Measurements from ENCODE around the gene INPP5A.
"Not testable (repeated sequence)": the region's sequence is repeated elsewhere in the genome, so short reads cannot be mapped to it uniquely, and the experiment has no call there.

The INPP5A gene

DNA sequence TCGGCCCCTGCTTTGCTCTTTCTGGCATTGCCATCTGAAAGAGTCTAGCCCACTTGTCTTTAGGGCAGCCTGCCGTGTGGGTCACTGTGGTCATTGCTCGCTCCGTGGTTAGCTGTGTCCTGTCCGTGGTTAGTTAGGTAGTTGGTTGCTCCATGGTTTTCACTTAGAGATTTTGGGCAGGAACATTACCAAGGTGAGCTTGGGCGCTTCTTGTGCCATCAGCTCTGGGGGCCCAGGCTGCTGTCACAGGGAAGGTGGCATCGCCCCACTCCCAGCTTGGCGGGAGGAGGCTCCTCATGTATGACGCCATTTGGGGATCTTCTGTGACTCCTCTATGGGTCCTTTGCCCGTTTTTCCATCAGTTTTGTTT, 53.1 kb downstream of the INPP5A start:
- in situ Hi-C loops (cut with HindIII; ENCODE audit: low sequenced_read_pairs): no loop called here

DNA sequence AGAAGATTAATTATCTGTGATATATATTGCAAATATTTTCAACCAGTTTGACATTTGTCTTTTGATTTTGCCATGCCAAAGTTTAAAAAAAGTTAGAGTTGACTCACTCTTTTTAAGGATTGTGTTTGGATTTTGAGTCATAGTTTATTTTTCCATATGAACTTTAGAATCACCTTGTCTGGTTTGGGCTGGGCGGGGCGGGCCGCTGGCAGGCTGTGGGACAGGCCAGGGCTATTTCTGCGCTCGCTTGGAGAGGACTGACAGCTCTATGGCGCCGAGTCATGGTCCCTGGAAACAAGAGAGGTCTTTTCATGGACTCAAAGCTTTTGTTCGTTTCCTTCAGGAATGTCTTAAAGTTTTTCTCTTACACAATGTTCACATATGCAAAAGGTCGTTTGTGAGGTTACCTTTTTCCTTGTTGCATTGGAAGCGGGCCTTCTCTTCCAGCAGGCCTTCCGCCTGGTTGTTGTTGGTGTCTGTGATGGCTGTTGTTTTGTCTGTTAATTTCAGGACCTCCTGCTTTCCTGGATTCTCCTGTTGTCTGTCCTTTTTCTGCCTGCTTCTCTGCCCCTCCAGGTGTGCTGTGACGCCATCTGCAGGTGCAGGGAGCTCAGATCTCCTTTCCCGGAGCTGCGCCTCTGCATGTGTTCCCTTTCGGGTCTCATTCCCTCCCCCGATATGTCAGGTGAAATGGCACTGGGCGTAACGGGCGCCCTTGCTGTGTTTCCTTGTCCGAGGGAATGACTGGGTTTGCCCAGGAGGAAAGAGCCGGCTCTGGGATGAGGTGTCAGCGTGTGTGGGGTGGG, 53.8 kb downstream of the INPP5A start:
- in situ Hi-C loops (cut with HindIII; ENCODE audit: low sequenced_read_pairs): no loop called here

DNA sequence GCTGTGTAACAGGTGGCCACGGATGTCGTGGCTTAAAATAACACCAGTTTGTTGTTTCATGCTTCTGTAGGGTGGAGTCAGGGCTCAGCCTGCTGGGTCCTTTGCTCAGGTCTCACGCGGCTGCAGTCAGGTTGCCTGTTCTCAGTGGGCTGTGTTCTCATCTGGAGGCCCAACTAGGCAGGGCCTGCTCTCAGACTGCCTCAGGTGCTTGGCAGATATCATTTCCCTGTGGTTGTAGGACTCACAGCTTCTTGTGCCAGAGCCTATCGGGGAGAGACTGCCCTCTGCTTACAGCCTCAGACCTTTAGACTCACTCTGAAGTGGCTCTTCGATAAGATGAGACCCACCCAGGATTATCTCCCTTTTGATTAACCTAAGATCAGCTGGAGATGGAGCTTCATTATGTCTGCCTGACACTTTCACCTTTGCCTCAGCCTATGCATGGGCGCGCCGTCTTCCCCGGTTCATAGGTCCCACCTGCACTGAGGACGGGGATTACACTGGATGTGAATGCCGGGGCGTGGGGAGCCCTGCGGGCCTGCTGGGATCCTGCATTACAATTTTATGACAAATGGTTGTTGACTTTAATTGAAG, 55.3 kb downstream of the INPP5A start:
- in situ Hi-C loops (cut with HindIII; ENCODE audit: low sequenced_read_pairs): no loop called here

DNA sequence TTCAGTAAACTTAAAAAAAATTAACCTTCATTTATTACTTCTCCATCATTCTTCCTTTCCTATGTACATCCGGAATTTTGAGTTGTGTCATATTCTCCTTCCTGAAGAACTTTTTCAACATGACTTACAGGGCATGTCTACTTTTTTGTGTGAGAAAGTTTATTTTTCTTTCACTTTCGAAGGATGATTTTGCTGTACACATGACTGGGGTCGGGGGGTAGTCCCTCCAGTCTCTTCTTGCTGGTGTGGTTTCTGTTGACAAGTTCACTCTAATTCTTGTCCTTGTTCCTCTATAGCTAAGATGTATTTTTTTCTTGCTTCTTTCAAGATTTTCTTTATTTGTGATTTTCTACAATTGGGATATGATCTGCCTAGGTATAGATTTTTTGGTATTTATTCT, 55.8 kb downstream of the INPP5A start:
- in situ Hi-C loops (cut with HindIII; ENCODE audit: low sequenced_read_pairs): no loop called here

DNA sequence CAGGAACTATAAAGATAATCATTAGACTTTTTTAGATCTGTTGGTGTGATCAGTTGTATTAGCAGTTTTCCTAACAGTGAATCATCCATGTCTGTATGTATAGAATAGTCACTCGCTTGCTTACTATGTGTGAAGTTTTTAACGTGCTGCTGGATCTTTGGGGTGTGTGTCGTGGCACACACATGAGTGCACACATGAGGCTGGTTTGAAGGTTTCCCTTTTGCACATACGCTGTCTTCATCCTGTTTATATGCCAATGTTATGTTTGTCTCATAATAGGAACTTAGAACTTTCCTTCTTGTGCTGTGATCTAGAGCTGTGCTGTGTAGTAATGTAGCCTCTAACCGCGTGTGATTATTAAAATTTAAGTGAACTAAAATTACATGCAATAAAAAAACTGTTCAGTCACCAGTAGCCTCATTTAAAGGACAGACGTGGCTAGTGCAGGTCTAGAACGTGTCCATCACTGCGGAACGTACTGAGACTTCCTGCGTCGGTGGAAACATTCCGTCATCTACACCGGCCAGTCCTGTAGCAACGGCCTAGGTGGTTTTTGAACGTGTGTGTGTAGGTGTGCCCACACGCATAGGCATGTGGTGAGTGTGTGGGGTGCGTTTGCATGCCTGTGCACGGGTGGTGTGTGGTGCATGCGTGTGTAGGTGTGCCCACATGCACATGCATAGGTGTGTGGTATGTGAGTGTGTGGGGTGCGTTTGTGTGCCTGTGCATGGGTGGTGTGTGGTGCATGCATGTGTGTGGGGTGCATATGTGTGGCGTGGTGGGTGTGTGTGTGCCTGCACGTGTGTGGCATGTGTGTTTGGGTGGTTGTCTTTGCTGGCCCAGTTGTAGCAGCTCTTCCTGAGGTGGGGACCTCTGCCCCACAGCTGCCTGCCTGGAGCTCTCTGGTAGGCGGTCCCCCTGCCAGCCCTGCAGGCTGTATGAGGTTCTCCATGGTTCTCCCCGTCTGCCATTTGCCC, 56.6 kb downstream of the INPP5A start:
- in situ Hi-C loops (cut with HindIII; ENCODE audit: low sequenced_read_pairs): no loop called here

DNA sequence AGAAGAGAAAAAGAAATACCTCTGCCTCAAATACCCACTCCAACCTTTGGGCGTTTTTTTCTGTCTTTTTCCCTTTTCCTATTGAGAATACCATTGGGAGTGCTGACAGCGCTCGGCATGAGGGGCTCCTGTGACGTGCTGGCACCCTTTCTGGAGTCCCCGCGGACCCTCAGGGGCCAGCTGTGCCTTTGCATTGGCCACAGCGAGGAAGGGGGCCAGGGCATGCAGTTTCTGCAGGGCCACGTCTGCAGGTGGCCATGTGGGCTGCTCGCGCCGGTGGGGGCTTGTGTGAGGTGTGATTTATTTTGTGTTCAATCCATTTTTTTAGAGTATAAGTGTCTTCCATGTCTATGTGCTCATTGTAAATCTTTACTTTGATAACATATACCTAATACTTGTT, 57.4 kb downstream of the INPP5A start:
- in situ Hi-C loops (cut with HindIII; ENCODE audit: low sequenced_read_pairs): no loop called here

DNA sequence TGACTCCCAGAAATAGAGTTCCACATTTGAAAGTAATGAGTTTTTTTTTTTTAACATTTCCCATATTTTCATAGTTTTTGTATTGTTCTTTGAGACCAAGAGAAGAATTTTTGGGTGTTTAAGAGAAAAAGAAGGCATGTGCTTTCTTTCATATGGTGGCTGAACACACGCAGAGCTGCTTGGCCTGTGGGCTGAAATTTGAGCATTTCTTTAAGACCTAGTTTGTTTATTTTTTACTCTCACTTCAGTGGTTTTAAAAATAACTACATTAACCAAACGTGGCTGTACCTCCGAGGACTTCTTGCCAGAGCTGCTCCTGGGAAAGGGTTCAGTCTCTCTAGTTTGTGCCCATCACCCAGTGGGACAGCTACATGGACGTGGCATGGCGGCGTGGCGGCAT, 58.3 kb downstream of the INPP5A start:
- in situ Hi-C loops (cut with HindIII; ENCODE audit: low sequenced_read_pairs): no loop called here

DNA sequence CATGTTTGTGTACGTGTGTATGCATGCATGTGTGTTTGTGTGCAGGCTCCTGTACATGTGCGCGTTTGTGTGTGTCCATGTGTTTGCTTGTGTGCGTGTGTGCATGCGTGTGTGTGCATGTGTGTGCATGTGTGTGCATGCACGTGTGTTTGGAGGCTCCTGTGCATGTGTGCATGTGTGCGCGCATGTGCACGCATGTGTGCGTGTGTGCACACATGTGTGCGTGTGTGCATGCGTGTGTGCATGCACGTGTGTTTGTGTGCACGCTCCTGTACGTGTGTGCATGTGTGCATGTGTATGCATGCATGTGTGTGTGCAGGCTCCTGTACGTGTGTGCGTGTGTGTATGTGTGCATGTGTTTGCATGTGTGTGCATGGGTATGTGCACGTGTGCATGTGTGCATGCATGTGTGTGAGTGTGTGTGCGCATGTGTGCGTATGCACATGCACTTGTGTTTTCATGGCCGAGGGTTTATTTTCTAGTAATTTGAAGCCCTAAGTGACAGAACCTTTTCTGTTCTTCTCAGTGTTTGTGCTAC, 59.2 kb downstream of the INPP5A start:
- in situ Hi-C loops (cut with HindIII; ENCODE audit: low sequenced_read_pairs): no loop called here

DNA sequence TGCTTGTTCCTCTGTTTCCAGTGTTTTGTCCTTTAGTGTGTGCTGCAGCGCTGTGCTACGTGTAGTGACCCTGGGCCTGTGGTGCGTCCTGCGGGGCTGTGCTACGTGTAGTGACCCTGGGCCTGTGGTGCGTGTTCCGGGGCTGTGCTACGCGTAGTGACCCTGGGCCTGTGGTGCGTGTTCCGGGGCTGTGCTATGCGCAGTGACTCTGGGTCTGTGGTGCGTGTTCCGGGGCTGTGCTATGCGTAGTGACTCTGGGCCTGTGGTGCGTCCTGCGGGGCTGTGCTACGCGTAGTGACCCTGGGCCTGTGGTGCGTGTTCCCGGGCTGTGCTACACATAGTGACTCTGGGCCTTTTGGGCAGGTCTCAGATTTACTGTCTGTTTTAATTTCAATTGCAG, 60.1 kb downstream of the INPP5A start:
- in situ Hi-C loops (cut with HindIII; ENCODE audit: low sequenced_read_pairs): no loop called here

DNA sequence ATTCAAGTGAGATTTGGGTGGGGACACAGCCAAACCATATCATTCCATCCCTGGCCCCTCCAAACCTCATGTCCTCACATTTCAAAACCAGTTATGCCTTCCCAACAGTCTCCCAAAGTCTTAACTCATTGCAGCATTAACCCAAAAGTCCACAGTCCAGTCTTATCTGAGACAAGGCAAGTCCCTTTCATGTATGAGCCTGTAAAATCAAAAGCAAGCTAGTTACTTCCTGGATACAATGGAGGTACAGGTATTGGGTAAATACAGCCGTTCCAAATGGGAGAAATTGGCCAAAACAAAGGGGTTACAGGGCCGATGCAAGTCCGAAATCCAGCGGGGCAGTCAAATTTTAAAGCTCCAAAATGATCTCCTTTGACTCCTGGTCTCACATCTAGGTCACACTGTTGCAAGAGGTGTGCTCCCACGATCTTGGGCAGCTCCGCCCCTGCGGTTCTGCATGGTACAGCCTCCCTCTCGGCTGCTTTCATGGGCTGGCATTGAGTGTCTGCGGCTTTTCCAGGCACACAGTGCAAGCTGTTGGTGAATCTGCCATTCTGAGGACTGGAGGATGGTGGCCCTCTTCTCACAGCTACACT, 61.5 kb downstream of the INPP5A start:
- in situ Hi-C loops (cut with HindIII; ENCODE audit: low sequenced_read_pairs): not testable (repeated sequence)

DNA sequence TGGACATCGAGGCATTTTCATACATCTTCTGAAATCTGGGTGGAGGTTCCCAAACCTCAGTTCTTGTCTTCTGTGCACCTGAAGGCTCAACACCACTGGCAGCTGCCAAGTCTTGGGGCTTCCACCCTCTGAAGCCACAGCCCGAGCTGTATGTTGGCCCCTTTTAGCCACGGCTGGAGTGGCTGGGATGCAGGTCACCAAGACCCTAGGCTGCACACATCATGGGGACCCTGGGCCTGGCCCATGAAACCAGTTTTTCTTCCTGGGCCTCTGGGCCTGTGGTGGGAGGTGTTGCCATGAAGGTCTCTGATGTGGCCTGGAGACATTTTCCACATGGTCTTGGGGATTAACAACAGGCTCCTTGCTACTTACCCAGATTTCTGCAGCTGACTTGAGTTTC, 62.1 kb downstream of the INPP5A start:
- in situ Hi-C loops (cut with HindIII; ENCODE audit: low sequenced_read_pairs): no loop called here

DNA sequence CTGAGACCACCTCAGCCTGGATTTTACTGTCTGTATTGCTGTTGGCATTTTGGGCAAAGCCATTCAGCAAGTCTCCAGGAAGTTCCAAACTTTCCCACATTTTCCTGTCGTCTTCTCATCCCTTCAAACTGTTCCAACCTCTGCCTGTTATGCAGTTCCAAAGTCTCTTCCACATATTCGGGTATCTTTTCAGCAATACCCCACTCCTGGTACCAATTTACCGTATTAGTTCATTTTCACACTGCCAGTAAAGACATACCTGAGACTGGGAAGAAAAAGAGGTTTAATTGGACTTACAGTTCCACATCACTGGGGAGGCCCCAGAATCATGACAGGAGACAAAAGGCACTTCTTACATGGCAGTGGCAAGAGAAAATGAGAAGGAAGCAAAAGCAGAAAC, 62.8 kb downstream of the INPP5A start:
- in situ Hi-C loops (cut with HindIII; ENCODE audit: low sequenced_read_pairs): no loop called here

DNA sequence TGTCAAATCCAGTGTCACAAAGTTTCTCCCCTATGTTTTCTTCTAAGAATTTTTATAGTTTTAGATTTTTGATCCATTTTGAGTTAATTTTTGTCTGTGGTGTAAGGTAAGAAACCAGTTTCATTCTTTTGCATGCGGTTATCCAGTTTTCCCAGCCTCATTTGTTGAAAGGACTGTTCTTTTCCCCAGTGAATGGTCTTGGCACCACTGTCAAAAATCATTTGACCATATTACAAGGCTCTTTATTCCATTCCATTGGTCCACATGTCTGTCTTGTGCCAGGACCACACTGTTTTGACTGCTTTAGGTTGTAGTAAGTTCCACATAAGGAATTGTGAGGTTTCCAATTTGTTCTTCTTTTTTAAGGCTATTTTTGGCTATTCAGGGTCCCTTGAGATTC, 64.0 kb downstream of the INPP5A start:
- in situ Hi-C loops (cut with HindIII; ENCODE audit: low sequenced_read_pairs): no loop called here

DNA sequence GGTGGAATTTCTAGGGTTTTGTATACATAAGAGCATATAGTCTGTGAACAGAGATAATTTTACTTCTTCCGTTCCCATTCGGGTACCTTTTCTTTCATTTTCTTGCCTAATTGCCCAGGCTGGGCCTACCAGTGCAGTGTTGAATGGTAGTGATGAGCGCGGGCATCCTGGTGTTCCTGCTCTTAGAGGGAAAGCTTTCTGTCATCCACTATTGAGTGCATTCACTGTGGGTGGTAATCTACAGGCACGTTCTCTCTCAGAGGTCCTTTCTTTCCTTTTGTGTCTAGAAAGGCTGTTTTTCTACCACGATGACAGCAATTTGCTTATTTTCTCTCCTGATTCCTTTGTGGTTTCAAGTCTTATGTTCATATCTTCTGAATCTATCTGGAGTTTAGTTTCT, 65.0 kb downstream of the INPP5A start:
- in situ Hi-C loops (cut with HindIII; ENCODE audit: low sequenced_read_pairs): no loop called here

DNA sequence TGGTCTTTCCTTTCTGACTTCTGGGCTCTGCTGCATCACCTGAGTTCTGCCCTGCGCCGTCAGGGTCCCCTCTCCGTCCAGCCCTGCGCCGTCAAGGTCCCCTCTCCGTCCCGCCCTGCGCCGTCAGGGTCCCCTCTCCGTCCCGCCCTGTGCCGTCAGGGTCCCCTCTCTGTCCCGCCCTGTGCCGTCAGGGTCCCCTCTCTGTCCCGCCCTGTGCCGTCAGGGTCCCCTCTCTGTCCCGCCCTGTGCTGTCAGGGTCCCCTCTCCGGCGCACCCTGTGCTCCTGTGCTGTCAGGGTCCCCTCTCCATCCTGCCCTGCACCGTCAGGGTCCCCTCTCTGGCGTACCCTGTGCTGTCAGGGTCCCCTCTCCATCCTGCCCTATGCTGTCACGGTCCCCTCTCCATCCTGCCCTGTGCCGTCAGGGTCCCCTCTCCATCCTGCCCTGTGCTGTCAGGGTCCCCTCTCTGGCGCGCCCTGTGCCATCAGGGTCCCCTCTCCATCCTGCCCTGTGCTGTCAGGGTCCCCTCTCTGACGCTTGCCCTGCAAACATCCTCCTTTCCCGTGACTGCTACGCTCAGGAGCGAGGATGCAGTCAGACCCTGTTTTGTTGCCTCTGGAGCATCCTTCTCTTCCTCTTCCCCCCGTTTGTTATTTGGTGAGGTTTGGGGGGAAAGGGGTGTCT, 66.4 kb downstream of the INPP5A start:
- in situ Hi-C loops (cut with HindIII; ENCODE audit: low sequenced_read_pairs): no loop called here

DNA sequence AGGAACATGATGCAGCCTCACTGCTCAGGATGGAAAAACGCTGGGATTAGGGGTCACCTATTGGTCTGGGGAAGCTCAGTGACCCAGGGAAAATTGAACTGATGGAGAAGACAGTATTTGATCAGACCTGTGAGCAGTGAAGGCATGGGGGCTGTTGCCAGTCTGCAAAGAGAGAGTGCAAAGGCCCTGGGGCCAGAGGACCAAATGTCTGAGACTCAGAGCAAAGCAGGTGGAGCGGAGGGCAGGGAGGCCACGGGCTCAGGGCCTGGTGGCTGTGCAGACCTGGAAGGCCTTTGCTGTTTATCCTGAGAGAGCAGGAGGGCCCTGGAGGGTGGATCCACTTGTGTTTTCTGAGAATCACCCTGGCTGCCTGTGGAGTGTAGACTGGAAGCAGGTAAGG, 67.1 kb downstream of the INPP5A start:
- in situ Hi-C loops (cut with HindIII; ENCODE audit: low sequenced_read_pairs): no loop called here

DNA sequence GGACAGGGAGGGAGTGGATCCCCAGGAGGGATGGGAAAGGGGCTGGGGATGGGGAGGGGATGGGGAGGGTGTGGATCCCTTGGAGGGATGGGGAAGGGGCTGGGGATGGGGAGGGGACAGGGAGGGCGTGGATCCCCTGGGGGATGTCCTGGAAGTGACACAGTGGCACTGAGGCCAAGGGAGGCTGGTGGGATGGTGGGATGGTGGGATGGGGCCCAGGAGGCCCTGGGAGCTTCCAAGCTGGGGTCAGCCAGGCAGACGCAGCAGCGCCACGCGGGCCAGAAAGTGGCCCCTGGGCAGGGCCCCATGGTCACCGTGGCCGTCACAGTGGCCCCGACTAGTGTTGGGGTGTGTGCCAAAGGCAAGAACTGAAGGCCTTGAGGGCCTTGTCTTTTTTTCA, 67.8 kb downstream of the INPP5A start:
- in situ Hi-C loops (cut with HindIII; ENCODE audit: low sequenced_read_pairs): no loop called here

DNA sequence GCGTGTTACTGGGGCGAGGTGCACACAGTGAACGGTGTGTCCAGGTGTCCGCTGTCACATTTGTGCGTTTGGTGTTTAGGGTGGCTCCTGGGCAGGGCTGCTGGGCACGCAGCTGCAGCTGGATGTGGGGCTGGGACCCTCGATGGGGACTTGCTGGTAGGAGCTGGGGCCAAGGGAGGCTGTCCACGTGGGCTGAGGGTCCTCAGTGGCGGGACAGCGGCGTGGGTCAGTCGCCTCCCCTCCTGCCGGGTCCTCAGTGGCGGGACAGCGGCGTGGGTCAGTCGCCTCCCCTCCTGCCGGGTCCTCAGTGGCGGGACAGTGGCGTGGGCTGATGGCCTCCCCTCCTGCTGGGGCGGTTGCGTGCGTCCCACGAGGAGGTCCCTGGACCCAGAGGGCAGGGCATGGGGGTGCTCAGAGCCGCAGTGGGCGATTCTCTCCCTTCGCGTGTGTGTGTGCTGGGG, 68.5 kb downstream of the INPP5A start:
- in situ Hi-C loops (cut with HindIII; ENCODE audit: low sequenced_read_pairs): no loop called here

DNA sequence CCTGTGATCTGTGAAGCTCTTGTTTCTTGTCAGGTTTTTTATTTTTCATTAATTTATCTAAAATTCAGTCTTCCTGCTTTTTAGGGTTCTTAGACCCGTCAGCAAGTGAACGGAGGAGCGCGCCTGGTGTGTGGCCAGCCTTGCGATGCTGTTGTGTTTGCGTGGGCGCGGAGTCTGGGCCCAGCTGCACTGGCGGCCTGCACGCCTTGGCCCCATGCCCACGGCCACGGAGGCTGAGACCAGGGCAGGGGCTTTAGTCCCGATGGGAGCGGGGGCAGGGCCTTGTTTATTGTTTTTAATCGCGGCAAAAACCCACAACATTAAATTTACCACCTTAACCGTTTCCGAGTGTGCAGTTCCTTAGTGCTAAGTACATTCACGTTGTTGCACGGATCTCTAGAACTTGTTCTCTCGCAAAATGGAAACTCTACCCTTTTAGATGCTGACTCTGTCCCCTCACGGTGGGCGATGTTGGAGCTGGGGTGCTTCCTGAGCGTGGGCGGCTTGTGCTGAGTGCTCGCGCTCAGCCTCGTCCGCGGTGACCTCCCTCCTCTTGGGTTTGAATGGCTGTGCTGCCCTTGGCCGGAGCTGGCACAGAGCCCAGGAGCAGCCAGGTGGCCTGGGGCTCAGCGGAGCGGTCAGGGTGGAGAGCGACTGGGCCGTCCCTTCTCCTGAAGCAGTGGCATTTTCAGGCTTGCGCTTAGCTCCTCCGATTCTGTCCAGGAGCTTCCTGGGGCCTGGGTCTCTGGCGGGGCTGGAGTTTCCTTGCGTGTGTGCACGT, 69.1 kb downstream of the INPP5A start:
- in situ Hi-C loops (cut with HindIII; ENCODE audit: low sequenced_read_pairs): no loop called here

DNA sequence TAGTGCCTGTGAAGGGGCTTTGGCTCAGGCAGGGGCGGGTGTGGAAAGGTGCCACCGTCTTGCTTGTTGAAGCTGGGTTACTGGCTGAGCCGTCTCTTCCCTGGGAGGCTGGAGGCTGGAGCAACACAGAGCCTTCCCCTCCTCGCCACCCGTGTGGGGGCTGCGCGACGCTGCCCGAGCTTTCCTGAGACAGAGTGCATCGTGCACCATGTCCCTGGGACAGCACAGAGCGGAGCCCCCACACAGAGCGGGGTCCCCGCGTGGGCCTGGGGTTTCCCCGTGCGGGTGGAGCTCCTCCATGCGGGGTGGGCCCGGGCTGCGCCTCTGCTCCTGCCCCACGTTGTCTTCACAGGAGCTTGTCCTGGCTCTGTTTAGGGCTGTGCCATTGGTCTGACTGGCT, 69.9 kb downstream of the INPP5A start:
- in situ Hi-C loops (cut with HindIII; ENCODE audit: low sequenced_read_pairs): no loop called here

Data from DLD1 (cell line).